Endodermal cell (in vitro differentiated cells): ENCODE data around the gene TEX14. TPM values are rescaled to one million over a fixed set of nuclear protein-coding genes. Genes with fewer than 3 reads are reported as not detected.
A peak's percentile ranks its signal among the peaks of the same experiment; 100 is the strongest.

Source experiments
- DNase-seq: peaks from one replicate; pipeline ENCODE4 v3.0.0-alpha.2; 2017
- H3K27ac ChIP-seq: 2 replicates; pipeline ENCODE4 v1.5.1; 2013; ENCODE audit warnings: mild to moderate bottlenecking, low read depth, low read length, moderate library complexity
- H3K27me3 ChIP-seq: 2 replicates; pipeline ENCODE4 v1.6.1; 2013; ENCODE audit warnings: mild to moderate bottlenecking, low read length, moderate library complexity; ENCODE audit not compliant: insufficient read depth, control insufficient read depth, poor library complexity, severe bottlenecking
- H3K36me3 ChIP-seq: 2 replicates; pipeline ENCODE4 v1.7.0; 2013; ENCODE audit warnings: mild to moderate bottlenecking, low read length, moderate library complexity; ENCODE audit not compliant: control insufficient read depth, insufficient read depth
- H3K4me1 ChIP-seq: one replicate; pipeline ENCODE4 v1.7.0; 2013; ENCODE audit warnings: low read length; ENCODE audit not compliant: control insufficient read depth, insufficient read depth
- H3K4me3 ChIP-seq: 2 replicates; pipeline ENCODE4 v1.5.1; 2013; ENCODE audit warnings: mild to moderate bottlenecking, low read length, moderate library complexity
- H3K9ac ChIP-seq: 2 replicates; pipeline ENCODE4 v1.6.1; 2013; ENCODE audit warnings: mild to moderate bottlenecking, low read length, moderate library complexity; ENCODE audit not compliant: poor library complexity, severe bottlenecking; ENCODE audit errors: extremely low read depth
- H3K9me3 ChIP-seq: 2 replicates; pipeline ENCODE4 v1.6.1; 2013; ENCODE audit warnings: mild to moderate bottlenecking, low read length, moderate library complexity; ENCODE audit not compliant: control insufficient read depth
- H3K27ac Mint-ChIP-seq: 2 replicates; pipeline ENCODE4 v1.8.0; 2020; ENCODE audit warnings: mixed read lengths
- H3K27me3 Mint-ChIP-seq: 2 replicates; pipeline ENCODE4 v1.8.0; 2021; ENCODE audit warnings: mild to moderate bottlenecking, mixed read lengths; ENCODE audit not compliant: insufficient read depth
- H3K36me3 Mint-ChIP-seq: 2 replicates; pipeline ENCODE4 v1.8.0; 2020; ENCODE audit warnings: low read depth, mixed read lengths
- H3K4me1 Mint-ChIP-seq: 2 replicates; pipeline ENCODE4 v1.8.0; 2020; ENCODE audit warnings: mixed read lengths
- H3K4me3 Mint-ChIP-seq: 2 replicates; pipeline ENCODE4 v1.8.0; 2020; ENCODE audit warnings: mild to moderate bottlenecking, moderate library complexity, mixed read lengths
- H3K9me3 Mint-ChIP-seq: 2 replicates; pipeline ENCODE4 v1.8.0; 2020; ENCODE audit warnings: mild to moderate bottlenecking, mixed read lengths
- WGBS, 2 experiments: methylation state at CpG; one replicate each; pipeline versions ENCODE4 v1.1.5 to v1.1.7; 2013; ENCODE audit warnings: missing lambda C conversion rate in 2 of 2, mixed read lengths in 1 of 2; ENCODE audit not compliant: insufficient coverage in 1 of 2, insufficient read length in 1 of 2; 5-methylcytosine and 5-hydroxymethylcytosine counted together
- total RNA-seq, 2 donors: library from RNA; stranded (reverse); fragmentation: NEBNext Ultra II Directional in 1 of 2; extraction: Animal tissue kit (Norgen Biotek cat#: 25700) in 1 of 2; gene quantifications; 2 replicates in 1 of 2; 3 replicates in 1 of 2; pipeline ENCODE4 v1.2.1, GENCODE V29; 2021
- TF ChIP-seq, protein P1 (sequence below): fragments of 200-600 bp; sonication (generic); conservative IDR thresholded peaks from 2 replicates; pipeline ENCODE4 v1.5.0; 2021; ENCODE audit warnings: antibody characterized with exemption, mild to moderate bottlenecking

TEX14 gene
- total RNA-seq, 2 donors from 2014 or later, result 0.09 to 0.18 TPM

DNA sequence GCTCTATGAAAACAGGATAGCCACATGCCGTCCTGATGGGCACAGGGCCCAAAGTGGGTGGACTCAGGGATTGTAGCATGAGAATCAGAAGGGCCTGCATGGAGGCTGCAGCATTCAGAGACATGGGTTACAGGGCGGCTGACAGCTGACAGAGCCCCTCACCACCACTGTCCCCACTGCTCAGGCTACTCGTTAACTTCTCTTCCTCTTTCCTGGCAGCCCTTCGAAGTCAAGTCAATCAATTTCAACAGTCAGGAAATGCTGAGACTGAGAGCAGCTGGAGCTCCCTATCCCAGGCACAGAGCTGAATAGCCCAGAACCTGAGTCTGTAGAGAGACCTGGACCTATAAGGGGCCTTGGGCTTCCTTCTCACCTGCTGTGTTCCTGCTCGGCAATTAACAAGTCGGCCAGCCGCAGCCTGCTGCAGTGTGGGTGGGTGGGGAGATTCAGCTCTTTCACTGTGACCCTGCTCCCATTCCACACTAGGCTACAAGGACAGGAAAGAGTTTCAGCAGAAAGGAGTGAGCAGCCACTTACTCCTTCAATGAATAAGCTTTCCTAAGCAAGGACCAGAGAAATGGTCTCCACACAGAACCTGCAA, 76.9 kb downstream of the TEX14 start:
- Histone ChIP-seq H3K4me1 (peaks cover 4% of the 10 kb centered on the region), H3K4me3 (no peak overlapping the region), H3K9ac (no peak overlapping the region), H3K27me3 (peaks cover 47% of the 10 kb centered on the region), H3K36me3 (no peaks in the 10 kb centered on the region), H3K9me3 (no peaks in the 10 kb centered on the region), H3K27ac (no peak overlapping the region)
- Mint-ChIP-seq H3K4me3 (no peak overlapping the region), H3K27me3 (peaks cover 43% of the 10 kb centered on the region), H3K27ac (no peak overlapping the region), H3K36me3 (no peaks in the 10 kb centered on the region), H3K9me3 (no peaks in the 10 kb centered on the region), H3K4me1 (peaks cover 12% of the 10 kb centered on the region)
- TF ChIP-seq, protein P1, sequence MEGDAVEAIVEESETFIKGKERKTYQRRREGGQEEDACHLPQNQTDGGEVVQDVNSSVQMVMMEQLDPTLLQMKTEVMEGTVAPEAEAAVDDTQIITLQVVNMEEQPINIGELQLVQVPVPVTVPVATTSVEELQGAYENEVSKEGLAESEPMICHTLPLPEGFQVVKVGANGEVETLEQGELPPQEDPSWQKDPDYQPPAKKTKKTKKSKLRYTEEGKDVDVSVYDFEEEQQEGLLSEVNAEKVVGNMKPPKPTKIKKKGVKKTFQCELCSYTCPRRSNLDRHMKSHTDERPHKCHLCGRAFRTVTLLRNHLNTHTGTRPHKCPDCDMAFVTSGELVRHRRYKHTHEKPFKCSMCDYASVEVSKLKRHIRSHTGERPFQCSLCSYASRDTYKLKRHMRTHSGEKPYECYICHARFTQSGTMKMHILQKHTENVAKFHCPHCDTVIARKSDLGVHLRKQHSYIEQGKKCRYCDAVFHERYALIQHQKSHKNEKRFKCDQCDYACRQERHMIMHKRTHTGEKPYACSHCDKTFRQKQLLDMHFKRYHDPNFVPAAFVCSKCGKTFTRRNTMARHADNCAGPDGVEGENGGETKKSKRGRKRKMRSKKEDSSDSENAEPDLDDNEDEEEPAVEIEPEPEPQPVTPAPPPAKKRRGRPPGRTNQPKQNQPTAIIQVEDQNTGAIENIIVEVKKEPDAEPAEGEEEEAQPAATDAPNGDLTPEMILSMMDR, result no peak
- WGBS, 2 experiments, result 72 to 87% methylated on average over 3 to 7 of the region's 7 CpGs
- DNase-seq, result peak; percentile 84

DNA sequence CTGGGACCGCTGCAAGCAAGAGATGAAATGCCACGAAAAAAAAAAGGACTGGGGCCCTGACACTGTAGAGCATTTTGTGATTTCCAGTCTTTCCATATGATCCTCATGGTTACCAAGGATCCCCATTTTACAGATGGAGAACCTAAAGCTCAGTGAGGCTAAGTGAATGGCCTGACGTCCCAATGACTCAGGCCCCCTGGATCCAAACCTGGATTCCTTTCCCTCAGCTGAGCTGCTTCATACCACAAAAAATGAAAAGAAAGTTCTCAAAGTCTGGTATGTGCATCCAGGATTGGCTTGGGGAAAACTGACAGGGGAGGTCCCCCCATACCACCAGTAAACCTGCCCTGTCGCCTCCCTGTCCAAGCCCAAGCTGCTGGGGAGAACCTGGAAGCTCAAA, 80.5 kb downstream of the TEX14 start:
- H3K27ac Mint-ChIP-seq, result no peak overlapping the region

DNA sequence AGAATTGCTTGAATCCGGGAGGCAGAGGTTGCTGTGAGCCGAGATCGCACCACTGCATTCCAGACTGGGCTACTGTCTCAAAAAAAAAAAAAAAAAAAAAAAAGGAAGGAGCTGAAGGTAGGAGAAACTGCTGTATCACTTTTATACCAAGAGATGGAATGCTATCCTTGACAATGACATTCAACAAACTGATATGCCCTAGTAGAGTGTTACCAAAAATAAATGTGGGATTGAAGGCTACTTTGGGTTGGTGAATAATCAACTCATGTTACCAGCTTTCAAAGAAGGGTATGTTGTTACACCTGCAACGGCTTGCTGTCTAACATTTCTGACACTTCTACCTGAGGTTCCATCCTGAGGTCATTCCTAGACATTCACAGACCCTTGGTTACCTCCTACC, 84.9 kb downstream of the TEX14 start:
- Histone ChIP-seq H3K4me3 (no peak overlapping the region), H3K36me3 (no peaks in the 10 kb centered on the region), H3K27ac (no peak overlapping the region), H3K4me1 (no peaks in the 10 kb centered on the region), H3K27me3 (peaks cover 5% of the 10 kb centered on the region), H3K9me3 (no peaks in the 10 kb centered on the region), H3K9ac (no peak overlapping the region)
- Mint-ChIP-seq H3K36me3 (no peaks in the 10 kb centered on the region), H3K27me3 (no peaks in the 10 kb centered on the region), H3K9me3 (no peaks in the 10 kb centered on the region), H3K4me1 (no peaks in the 10 kb centered on the region), H3K27ac (no peak overlapping the region), H3K4me3 (no peak overlapping the region)
- no peak for DNase-seq
- TF ChIP-seq, protein P1, result no peak
- 97 to 100% methylated on average over 4 of the region's 4 CpGs for WGBS, 2 experiments

More for the DNA sequence above, 80.5 kb downstream of the TEX14 start:
- no peaks in the 10 kb centered on the region for H3K9me3 Mint-ChIP-seq
- H3K27me3 ChIP-seq, result peaks cover 16% of the 10 kb centered on the region
- TF ChIP-seq, protein P1, result no peak
- no peak overlapping the region for H3K27ac ChIP-seq
- no peak for DNase-seq
- no peak overlapping the region for H3K9ac ChIP-seq
- H3K4me3 ChIP-seq, result no peak overlapping the region
- peaks cover 9% of the 10 kb centered on the region for H3K4me1 Mint-ChIP-seq
- no peaks in the 10 kb centered on the region for H3K4me1 ChIP-seq
- H3K9me3 ChIP-seq, result no peaks in the 10 kb centered on the region
- peaks cover 16% of the 10 kb centered on the region for H3K27me3 Mint-ChIP-seq
- H3K4me3 Mint-ChIP-seq, result no peak overlapping the region
- WGBS, 2 experiments, result 90 to 97% methylated on average over 3 to 4 of the region's 4 CpGs
- H3K36me3 Mint-ChIP-seq, result no peaks in the 10 kb centered on the region
- no peaks in the 10 kb centered on the region for H3K36me3 ChIP-seq
